Measurements from ENCODE around the gene TSR3.

TSR3 gene

GRCh38 chr16:1351582-1352362, at the start of gene TSR3, which contains the start of gene GNPTG:
TSS of gene TSR3 (minus strand) at chr16:1351878. CDS start at chr16:1351804, 74 bp downstream.
TSS of gene GNPTG (plus strand) at chr16:1351931. CDS start at chr16:1351966, 35 bp downstream.
- H3K9me3 ChIP-seq (ENCODE audit: insufficient read depth, low read length, severe bottlenecking) = no peaks in the 10 kb centered on the region
- no peak for TF ChIP-seq EZH2 (IDR thresholded peaks at IDR 0.05; ENCODE audit: borderline replicate concordance, low read depth, low read length, severe bottlenecking)
- no peak for TF ChIP-seq CTCF (IDR thresholded peaks at IDR 0.05; ENCODE audit: borderline replicate concordance, extremely low read depth, low read length, poor library complexity, severe bottlenecking)
- H3K79me2 ChIP-seq (ENCODE audit: insufficient read depth, low read length) = peaks cover 72% of the 10 kb centered on the region
- DNase-seq = peak; percentile 82
- peak within 1 kb of the TSS; percentile 93 to 96 for H3K4me3 ChIP-seq (ENCODE audit: low read depth in 1 of 2, low read length in 2 of 2)
- peak within 1 kb of the TSS; percentile 78 for H3K27ac ChIP-seq (ENCODE audit: low read length)
- peak within 1 kb of the TSS; percentile 95 for H3K9ac ChIP-seq (ENCODE audit: low read depth, low read length)
- peaks cover 35% of the 10 kb centered on the region for H3K36me3 ChIP-seq (ENCODE audit: insufficient read depth, low read length)
- no peaks in the 10 kb centered on the region for H3K27me3 ChIP-seq (ENCODE audit: insufficient read depth, low read length, poor library complexity)
- H3K4me2 ChIP-seq (ENCODE audit: insufficient read depth, low read length) = peak within 1 kb of the TSS; percentile 100
- peak; percentile 81 for ATAC-seq (ENCODE audit: insufficient read depth, low read depth)
- H2AFZ ChIP-seq (ENCODE audit: low read depth, low read length) = peak within 1 kb of the TSS; percentile 93
- peaks cover 46% of the 10 kb centered on the region for H3K4me1 ChIP-seq (ENCODE audit: insufficient read depth, low read length)
- peaks cover 50% of the 10 kb centered on the region for H4K20me1 ChIP-seq (ENCODE audit: insufficient read depth, low read length)

GRCh38 chr16:1401061-1401757, 49.5 kb upstream of the TSR3 start:
- no peak for ATAC-seq (ENCODE audit: insufficient read depth, low read depth)
- Histone ChIP-seq H3K79me2 (ENCODE audit: insufficient read depth, low read length) (peaks cover 30% of the 10 kb centered on the region), H3K27me3 (ENCODE audit: insufficient read depth, low read length, poor library complexity) (no peaks in the 10 kb centered on the region), H3K9ac (ENCODE audit: low read depth, low read length) (no peak overlapping the region), H3K4me1 (ENCODE audit: insufficient read depth, low read length) (no peaks in the 10 kb centered on the region), H2AFZ (ENCODE audit: low read depth, low read length) (no peak overlapping the region), H3K9me3 (ENCODE audit: insufficient read depth, low read length, severe bottlenecking) (no peaks in the 10 kb centered on the region), H4K20me1 (ENCODE audit: insufficient read depth, low read length) (peaks cover 28% of the 10 kb centered on the region), H3K4me2 (ENCODE audit: insufficient read depth, low read length) (no peak overlapping the region), H3K4me3 (ENCODE audit: low read depth in 1 of 2, low read length in 2 of 2) (no peak overlapping the region), H3K27ac (ENCODE audit: low read length) (no peak overlapping the region), H3K36me3 (ENCODE audit: insufficient read depth, low read length) (peaks cover 58% of the 10 kb centered on the region)
- TF ChIP-seq EZH2 (IDR thresholded peaks at IDR 0.05; ENCODE audit: borderline replicate concordance, low read depth, low read length, severe bottlenecking) = no peak
- TF ChIP-seq CTCF (IDR thresholded peaks at IDR 0.05; ENCODE audit: borderline replicate concordance, extremely low read depth, low read length, poor library complexity, severe bottlenecking) = no peak
- DNase-seq = no peak

DNA sequence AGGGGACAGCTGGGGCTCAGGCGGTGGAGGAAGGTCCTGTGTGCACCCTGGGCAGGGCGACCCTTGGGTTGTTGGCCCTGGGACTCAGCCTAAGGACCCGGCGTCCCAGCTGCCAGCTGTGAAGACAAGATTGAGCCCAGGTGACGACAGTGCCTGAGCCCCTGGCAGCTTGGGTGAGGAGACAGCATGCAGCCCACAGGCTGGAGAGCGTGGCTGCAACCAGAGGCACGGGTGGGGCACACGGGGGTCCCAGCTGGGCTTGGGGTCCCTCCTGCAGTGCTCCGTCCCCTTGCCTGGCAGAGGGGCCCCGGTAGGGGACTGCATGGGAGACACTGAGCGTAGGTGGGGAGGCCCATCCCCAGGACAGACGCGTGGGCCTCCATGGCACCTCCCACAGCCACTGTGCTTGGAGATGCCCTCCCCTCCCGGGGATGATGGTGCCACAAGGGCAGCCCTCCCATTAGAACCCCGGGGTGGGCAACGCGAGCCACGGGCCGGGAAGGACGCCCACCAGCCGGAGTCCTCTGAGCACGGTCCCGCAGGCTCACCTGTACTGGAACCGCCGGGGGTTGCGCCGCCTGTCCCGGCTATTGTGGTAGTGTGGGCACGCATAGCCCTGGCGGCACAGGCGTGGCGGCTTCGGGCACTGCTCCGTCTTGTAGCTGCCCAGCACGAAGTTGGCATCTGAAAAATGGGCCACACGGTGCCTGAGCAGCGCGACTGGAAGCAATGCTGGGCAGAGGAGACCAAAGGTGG, 47.3 kb upstream of the TSR3 start:
- no peaks in the 10 kb centered on the region for H3K9me3 ChIP-seq (ENCODE audit: insufficient read depth, low read length, severe bottlenecking)
- H3K4me3 ChIP-seq (ENCODE audit: low read depth in 1 of 2, low read length in 2 of 2) = no peak overlapping the region
- ATAC-seq (ENCODE audit: insufficient read depth, low read depth) (no peak), DNase-seq (no peak)
- no peak overlapping the region for H3K9ac ChIP-seq (ENCODE audit: low read depth, low read length)
- no peaks in the 10 kb centered on the region for H3K27me3 ChIP-seq (ENCODE audit: insufficient read depth, low read length, poor library complexity)
- no peak for TF ChIP-seq EZH2 (IDR thresholded peaks at IDR 0.05; ENCODE audit: borderline replicate concordance, low read depth, low read length, severe bottlenecking)
- no peak for TF ChIP-seq CTCF (IDR thresholded peaks at IDR 0.05; ENCODE audit: borderline replicate concordance, extremely low read depth, low read length, poor library complexity, severe bottlenecking)
- peaks cover 15% of the 10 kb centered on the region for H4K20me1 ChIP-seq (ENCODE audit: insufficient read depth, low read length)
- H3K79me2 ChIP-seq (ENCODE audit: insufficient read depth, low read length) = peaks cover 10% of the 10 kb centered on the region; the same call in 1 of the 2 replicates
- H3K27ac ChIP-seq (ENCODE audit: low read length) = no peak overlapping the region
- no peak overlapping the region for H2AFZ ChIP-seq (ENCODE audit: low read depth, low read length)
- H3K36me3 ChIP-seq (ENCODE audit: insufficient read depth, low read length) = peaks cover 53% of the 10 kb centered on the region
- H3K4me1 ChIP-seq (ENCODE audit: insufficient read depth, low read length) = no peaks in the 10 kb centered on the region
- H3K4me2 ChIP-seq (ENCODE audit: insufficient read depth, low read length) = no peak overlapping the region

Measured in DND-41 (cell line).